Hematopoietic multipotent progenitor cell treated with erythropoietin and hydrocortisone succinate and interleukin-3 and kit ligand, for 15 days (in vitro differentiated cells): Measurements from ENCODE around the gene PRG2.

Experiments used
- DNase-seq: peaks from one replicate; pipeline ENCODE4 v3.0.0-alpha.2; 2015; ENCODE audit warnings: low spot score

The PRG2 gene, protein sequence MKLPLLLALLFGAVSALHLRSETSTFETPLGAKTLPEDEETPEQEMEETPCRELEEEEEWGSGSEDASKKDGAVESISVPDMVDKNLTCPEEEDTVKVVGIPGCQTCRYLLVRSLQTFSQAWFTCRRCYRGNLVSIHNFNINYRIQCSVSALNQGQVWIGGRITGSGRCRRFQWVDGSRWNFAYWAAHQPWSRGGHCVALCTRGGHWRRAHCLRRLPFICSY

DNA sequence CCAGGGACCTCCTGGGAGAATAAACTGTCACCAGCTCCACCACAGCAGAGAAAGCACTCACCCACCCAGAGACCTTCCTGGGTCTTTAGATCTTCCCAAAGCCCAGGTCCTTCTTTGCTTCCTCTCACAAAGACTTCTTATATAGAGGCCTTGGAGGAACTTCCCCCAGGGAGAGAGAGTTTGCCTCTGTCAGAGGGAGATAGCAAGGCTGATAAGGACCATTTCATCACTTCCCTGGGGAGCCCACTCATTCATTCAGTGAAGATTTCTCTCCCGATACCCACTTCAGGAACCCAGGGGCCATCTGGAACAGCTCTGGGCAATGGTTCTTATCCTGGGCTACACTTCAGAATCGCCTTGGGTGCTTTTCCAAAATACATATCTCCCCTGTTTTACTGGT, at the start of gene PRG2:
Gene PRG2, minus strand, starts transcription at position 116 of the 400 bp plus-strand sequence. CDS start 706 bp downstream, outside the sequence.
- DNase-seq, result no peak

DNA sequence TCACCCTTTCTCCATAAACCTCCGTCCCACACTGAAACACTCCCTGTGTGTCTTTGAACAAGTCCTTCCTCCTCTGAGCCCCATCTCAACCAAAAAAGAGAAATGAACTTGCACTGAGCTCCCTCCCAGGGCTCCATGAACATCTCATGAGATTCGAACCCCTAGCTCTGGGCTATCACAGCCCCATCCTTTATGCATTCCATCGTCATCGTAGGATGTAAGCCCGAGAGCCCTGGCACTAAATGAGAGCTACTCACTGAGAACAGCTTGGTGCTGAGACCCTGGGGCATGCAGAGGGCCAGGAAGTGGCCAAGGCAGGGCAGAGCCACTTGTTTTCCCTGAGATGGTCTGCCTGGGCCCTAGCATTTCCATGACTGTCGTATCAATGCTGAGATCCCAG, 49.3 kb upstream of the PRG2 start:
- DNase-seq, result no peak

DNA sequence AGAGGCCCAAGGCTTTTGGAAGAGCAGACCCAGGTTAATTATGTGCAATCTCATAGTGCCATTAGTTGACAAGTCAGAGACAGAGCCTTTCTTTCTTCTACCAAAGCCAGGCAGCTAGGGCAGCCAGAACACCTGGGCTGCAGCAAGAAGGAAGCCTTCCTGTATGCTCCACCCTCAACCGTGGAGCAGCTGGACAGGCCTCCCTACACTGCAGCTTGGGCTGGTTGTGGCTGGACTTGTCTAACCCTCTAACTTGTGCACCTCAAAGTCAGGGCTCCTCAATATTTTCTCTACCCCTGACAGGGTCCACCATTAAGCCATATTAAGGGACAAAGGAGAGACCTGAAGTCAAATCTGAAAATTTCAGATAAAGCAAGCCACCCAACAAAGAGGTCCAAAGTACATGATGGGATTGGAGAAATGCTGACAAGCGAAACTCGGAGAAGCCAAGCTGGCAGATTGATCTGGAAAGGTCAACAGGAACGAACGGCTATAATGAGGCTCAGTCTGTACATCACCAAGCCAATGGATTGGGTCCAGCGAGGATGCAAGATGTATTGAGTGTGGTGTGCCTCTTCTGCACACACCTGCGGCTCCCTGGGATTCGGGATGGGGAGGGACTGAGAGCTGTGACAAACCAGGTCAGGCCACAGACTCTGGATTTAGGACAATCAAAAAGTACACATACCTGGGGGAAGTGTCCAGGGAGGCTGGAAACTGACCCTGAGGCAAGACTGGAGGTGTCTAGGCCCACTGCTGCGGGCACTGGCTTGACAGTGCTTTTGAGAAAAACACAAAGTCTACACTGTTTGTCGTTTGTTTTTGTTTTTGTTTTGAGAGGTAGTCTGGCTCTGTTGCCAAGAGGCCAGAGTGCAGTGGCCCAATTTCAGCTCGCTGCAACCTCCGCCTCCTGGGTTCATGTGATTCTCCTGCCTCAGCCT, 48.2 kb upstream of the PRG2 start:
- no peak for DNase-seq

DNA sequence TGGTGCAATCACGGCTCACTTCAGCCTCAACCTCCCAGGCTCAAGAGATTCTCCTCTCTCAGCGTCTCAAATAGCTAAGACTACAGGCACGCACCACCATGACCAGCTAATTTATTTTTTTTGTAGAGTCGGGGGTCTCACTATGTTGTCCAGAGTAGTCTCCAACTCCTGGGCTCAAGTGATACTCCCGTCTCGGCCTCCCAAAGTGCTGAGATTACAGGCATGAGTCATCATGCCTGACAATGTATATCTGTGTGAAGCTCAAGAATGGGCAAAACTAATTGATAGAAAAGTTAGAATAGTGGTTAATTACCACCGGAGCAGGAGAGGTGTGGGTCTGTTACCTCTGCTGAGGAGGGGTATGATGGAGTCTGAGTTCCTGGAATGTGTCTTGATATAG, 45.6 kb upstream of the PRG2 start:
- DNase-seq, result no peak

DNA sequence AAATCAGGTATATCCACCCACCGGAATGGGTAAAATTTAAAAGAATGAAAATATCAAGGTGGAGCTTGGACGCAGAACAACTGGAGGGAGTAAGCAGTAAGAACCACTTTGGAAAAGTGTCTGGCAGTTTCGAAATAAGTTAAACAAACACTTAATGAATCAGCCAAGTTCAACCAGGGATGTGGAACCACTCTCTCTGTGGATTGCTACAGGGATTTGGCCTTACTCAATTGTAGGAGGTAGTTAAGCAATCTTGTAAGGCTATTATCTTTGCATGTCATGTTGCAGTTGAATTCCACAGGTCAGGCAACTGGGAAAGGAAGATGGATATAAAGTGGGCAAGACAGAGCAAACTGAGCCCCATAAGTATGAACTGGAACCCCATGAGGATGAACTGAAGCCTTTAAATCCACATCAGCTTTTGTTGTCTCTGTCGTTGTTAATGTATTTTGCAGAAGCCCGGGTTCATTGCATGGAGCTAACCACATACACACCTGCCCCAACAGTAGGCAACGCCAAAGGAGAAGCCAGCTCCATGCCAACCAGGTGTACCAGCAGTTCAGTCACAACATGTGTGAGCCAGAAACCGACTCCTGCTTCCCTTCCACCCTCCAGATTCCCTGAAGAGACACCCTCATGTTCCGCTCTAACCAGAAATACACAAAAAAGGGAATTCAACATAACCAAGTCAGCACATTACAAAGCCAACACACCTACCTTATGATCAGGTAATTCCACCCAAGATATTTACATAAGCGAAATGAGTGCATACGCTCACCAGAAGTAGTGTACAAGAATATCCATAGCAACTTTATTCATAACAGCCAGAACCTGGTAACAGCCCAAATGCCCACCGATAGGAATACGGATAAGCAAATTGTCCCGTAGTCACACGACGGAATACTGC, 44.4 kb upstream of the PRG2 start:
- DNase-seq, result no peak

DNA sequence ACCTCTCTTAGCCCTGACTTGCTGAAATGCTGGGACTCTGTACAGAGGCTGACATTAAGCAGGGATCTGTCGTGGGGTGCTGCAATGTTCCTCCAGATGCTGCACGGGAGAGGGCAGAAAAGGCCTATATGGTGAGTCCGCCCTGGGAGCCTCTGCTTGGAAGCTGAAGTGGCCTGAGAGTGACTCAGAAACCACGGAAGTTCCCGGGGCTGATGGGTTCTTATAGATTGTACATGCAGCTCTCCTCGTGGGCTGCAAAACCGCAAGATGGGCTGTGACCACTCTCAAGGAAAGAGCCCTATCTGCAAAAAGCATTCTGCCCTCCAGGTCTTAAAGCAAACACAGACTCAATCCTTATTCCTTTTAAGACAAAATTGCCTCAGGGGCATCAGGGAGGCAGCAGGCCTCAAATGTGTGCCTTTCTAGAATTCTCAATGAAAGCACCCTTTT, 42.3 kb upstream of the PRG2 start:
- DNase-seq, result peak; percentile 50

DNA sequence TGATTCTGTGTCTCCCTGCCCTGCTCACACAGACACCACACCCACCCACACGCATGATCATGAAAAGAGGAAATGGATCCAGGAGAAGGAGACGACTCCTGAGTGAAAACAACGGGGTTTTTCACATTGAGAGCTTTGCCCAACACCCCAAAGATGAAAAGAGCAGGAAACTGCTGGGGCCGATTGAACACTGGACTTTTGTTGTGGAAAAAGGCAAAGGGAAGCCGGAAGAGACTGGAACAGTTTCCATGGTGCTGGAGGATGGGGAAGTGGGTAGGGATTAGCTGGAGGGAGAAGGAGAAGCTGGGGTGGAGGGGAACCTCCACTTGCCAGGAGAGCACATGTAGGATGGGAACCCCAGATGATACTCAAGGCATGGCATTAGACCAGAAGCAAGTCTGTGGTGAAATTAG, 41.7 kb upstream of the PRG2 start:
- DNase-seq, result no peak

DNA sequence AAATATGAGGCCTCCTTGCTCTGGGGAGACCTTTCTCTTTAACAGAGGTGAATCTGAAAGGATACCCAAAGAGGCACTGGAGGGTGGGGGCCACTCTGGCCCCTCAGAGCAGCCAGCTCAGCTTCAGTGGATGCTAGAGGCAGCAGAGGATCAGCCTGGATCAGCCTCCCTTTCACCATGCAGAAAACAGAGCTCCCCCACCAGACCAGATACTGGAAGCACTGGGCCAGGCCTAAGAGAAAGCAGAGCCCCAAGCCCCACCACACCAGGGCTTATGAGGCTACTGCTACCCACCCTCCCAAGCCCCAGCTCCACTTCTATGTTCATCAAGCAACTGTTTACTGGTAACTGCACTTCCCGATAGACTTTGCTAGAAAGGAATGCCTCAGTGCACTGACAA, 40.5 kb upstream of the PRG2 start:
- no peak for DNase-seq

DNA sequence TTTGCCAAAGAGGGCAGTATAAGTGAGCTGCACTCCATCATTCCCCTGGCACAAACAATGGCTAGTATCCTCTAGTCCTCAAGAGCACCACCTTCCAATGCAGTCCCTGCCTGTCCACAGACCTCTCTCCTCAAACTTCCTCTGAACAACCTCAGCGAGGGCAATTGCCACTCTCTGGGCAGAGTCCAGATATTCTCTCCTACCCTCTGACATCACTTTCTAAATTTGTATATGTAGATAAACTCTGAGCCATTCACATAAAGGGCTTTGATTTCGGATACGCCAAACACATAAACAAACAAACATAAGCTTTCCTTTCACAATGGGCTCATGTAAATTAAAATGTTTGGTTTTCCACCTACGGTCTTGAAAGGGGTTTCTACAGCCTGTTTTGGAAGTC, 39.5 kb upstream of the PRG2 start:
- no peak for DNase-seq

DNA sequence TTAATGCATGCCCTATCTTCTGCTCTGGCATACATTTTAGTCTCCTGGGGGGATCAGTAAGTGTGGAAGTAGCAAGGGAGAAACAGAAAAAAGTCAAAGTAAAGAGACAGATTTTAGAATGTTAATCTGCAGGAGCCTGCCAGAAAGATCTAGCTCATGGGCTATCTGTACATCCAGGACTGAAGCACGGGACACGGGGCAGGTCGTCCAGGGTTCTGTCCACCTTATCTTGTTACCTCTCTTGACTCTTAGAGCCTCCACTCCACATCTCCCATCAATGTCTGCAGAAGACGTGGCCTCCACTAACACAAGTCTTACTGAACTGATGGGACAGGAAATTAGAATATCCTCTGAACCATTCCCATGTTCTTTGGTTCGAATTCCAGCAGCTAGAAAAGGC, 38.2 kb upstream of the PRG2 start:
- DNase-seq, result no peak

DNA sequence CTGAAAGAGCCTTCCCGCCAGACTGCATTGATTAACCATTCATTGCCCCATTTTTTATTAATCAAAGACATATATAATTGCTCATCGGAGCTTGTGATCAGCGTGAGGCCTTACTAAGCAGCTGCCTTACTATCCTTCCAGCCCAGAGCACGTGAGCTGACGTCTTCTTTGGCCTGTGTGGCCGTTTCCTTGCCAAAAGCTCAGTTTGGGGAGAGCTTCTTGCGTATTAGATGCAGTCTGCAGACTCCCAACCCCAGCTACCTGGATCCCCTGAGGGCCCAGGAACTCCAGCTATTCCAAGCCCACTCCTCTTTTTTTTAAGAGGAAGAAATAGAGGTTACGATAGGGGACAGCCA, 37.3 kb upstream of the PRG2 start:
- DNase-seq, result no peak

DNA sequence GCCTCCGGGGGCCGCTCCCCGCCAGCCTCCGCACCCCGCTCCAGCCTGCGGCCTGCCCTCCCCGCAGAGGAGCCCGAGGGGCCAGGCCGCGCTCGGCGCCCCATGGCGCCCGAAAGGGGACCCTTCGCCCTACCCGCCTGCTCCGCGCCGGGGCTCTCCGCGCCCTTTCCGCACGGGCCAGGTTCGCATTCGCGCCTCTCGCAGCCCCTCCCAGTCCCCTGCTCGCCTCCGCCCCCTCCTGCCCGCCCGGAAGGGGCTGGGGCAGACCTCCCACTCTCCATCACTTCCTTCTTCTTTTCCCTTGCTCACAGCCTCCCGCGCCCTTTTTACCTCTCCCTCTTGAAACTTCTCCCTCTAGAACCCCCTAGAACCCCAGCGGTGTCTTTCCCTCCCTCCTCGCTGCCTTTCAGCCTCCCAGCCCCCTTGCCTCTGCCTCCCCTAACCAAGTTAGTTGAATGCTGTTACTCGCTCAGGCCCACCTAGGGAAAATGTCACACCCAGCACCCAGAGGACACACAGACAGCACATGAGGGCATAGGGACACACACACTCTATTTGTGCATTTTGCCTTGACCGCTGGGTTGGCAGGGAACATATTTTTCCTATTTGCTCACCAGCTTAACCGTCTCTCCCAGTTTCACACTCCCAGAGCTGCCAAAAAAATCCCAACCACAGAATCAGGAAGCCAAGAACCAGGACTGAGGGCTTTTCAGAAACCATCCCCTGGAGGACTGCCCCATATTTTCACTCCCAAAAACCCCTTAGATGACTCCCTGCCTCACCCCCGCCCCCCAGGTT, 36.7 kb upstream of the PRG2 start, which contains the start of gene SLC43A3:
Gene SLC43A3, minus strand, starts transcription at position 193 of the 798 bp plus-strand sequence. CDS start 949 bp downstream, outside the sequence.
- peak; percentile 60 for DNase-seq

DNA sequence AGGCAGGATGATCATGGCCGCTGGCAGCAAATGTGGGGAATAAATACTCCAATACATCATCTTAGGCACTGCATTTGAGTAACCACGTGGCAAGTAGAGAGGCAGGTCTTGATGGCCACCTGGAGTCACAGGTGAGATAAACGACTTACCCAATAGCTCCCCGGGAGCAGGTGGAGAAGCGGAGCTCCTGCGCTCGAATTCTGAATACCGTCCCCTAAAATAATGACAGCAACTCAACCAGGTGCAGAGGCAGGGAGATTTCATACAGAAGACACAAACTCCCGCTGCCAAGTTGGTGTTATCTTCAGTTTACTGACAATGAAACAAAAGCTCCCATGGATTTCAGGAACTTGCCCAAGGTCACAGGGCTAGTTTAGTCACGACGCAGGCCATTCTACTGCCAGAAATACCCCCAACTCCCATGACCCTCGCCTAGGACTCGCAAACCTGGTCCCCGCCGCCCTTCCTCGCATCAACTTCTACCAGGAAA, 36.0 kb upstream of the PRG2 start:
- peak; percentile 42 for DNase-seq

DNA sequence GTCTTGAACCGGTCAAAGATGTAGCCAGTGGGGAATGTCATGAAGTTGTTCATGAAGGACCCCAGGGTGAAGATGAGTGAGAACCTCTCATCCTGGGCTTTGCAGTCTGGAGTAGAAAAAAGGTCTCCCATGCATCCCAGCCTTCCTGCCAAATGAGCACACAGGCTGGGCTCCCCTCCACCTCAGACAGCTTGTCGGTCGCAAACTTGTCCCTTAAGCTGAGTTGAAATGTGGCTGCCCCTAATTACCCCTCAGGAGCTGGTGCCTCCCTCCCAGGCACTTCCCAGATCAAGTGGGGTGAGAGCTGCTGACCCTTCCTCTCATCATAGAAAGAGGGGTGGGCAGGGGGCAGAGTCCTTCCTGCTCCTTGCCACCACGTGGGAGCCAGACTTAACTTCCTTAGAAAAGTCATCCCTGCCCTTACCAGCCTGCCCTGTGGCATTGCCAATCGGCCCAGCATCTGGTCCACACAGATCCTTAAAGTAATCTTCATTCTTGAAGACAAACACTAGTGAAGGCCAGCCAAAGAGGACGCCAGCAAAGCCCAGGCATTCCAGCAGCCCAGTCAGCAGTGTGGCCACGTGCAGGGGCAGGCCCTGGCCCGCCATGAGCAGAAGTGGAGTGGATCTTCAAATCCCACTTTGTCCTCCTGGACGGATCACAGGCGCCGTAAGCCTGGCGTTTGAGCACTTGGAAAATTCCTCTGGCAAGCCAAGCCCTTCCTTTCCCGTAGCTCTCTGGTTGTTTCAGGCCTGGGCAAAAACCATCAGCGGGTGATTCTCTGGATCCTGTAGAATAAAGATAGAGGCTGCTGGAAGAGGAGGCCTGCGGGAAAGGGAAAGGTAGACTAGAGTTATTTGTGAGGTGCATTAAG, 35.4 kb upstream of the PRG2 start:
- DNase-seq, result no peak

DNA sequence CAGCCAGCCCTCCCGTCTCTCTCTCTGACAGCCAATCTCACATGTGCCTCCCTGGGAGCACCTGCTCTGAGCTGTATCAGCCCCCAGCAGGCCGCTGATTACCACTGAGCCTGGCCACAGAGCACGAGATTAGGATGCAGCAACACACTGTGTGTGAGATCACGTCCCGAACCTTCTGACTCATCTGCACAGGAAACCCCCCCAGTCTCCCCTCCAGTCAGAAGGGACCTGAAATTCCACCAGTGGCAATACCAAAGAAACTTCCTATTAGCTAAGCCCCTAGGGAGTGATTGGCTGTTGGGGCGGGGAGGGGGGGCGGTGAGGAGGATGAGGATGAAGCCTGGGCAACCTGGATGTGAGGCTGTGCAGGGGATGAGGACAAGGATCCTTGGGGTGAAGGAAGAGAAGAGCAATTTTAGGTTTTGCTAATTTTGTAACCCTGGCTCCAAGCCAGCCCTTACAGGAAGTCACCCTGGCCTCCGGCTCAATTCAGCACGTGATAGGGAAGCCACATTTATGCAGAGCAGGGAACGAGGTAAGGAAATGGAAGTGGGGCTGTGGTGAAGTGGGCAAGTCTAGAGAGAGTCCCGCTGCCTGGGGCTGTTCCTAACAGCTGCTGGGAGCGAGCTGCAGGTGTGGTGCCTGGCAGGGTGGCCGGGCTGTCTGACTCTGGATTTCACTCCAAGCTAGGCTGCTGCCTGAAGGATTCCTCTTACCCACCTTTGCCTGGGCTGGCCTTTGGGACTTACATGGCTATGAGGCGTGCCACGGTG, 34.5 kb upstream of the PRG2 start:
- peak; percentile 95 for DNase-seq

DNA sequence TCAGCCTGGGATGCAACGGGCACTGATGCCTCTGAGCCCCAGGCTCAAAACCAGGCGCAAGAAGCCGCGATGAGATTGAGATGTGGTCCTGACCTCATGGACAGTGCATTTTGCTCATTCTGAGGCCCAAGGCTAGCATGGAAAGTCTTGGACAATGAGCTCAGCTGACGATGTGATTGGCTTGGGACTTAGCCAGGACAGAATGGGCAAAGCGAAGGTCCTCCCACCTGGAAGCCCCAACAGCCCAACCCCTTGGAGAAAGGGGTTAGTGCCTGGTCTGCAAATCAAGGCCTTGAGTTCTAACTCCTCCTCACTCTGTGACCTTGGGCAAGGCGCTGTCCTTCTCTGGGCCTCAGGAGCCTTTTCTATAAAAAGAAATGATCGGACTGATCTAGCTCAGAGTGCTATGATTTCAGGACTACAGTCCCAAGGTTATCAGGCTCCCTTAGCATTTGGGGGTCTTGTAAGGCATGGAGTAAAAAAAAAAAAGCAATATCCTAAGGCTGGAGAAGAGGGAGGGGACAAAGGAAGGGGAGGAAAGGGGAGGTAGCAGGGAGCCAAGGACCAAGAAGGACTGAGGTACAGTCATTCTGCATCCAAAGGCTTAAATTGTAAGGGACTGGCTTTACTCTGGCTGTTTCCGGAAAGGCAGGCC, 33.8 kb upstream of the PRG2 start:
- DNase-seq, result no peak

DNA sequence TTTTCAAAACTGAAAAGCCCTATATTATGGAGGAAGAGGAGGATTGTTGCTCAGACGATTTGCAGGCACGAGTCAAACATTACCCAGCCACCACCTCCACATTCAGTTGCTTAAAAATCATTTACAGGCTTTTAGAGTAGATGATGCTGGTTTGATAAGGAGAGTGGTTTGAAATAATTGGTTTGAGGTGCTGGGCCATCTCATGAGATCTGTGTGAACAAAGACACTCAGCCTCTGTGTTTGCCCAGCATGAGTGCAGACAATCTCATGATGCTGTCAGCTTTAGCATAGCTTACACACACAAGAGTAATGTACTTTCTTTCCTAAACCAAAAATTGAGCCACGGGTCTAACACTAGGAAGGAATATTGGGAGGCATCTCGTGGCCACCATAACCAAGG, 32.2 kb upstream of the PRG2 start:
- no peak for DNase-seq

DNA sequence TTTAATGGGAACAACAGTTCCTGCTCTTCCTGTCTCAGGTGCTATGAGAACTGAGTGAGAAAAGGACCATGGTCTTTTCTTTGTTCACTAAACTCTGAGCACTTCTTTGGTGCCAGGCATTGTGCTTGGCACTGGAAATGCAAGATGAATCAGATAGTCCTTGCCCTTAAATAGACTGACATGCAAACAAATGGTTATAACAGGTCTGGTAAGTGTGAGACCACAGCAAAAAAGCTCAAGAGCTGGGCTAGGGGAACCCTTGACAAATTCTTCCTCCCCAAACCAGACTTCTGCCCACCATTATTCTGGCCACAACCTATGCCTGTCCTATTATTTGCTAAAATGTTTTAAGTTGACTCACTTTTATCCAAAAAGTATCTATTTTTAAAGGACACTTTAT, 31.4 kb upstream of the PRG2 start:
- no peak for DNase-seq

DNA sequence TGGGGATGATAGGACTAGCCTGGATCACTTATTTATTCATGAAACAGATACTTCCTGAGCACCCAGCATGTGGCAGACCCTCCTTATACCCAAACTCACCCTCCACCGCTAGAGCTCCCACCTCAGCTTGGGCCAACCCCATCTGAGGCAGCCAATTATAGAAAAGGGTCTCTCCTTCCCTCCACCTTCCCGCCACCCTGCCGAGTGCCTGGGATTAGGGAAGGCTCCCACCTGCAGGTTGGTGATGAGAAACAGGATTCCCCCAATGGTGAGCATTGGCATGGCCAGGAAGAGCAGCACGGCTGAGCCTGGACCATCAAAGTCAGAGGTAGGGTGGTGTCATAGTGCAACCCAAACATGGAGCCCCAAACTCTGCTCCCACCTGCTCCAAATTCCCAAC, 30.6 kb upstream of the PRG2 start:
- DNase-seq, result no peak
